ENCODE data around the gene NACC1. TPM values are rescaled to one million over a fixed set of nuclear protein-coding genes. Genes with fewer than 3 reads are reported as not detected.

The NACC1 gene
- total RNA-seq, 1 donor, result 53.9 TPM

DNA sequence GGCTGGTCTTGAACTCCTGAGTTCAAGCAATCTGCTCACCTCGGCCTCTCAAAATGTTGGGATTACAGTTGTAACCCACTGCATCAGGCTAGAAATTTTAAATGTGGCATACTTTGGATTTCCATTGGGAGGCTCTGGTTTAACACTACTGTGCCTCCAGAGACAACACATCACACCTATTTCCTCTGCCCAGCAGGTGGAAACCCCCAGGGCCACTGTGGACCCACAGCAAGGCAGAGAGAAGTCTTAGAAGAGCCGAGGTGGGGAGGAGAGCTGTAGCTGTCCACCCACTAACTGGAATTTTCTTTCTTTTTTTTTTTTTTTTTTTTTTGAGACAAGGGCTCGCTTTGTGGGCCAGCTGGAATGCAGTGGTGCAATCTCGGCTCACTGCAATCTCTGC lies 71.5 kb downstream of the NACC1 start:
- DNase-seq (ENCODE audit: insufficient read length, low spot score, missing footprints), result no peak
- no peaks in the 10 kb centered on the region for H3K27me3 ChIP-seq (ENCODE audit: insufficient read depth, low read length)
- no peak overlapping the region for H3K27ac ChIP-seq (ENCODE audit: low read depth, low read length)
- no peak overlapping the region for H3K4me3 ChIP-seq (ENCODE audit: insufficient read depth, low read length)
- H4K20me1 ChIP-seq (ENCODE audit: insufficient read depth, low read length), result no peaks in the 10 kb centered on the region
- TF ChIP-seq, protein P1, sequence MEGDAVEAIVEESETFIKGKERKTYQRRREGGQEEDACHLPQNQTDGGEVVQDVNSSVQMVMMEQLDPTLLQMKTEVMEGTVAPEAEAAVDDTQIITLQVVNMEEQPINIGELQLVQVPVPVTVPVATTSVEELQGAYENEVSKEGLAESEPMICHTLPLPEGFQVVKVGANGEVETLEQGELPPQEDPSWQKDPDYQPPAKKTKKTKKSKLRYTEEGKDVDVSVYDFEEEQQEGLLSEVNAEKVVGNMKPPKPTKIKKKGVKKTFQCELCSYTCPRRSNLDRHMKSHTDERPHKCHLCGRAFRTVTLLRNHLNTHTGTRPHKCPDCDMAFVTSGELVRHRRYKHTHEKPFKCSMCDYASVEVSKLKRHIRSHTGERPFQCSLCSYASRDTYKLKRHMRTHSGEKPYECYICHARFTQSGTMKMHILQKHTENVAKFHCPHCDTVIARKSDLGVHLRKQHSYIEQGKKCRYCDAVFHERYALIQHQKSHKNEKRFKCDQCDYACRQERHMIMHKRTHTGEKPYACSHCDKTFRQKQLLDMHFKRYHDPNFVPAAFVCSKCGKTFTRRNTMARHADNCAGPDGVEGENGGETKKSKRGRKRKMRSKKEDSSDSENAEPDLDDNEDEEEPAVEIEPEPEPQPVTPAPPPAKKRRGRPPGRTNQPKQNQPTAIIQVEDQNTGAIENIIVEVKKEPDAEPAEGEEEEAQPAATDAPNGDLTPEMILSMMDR (IDR thresholded peaks at IDR 0.05; ENCODE audit: extremely low read depth, low read depth, low read length), result no peak
- H3K9me3 ChIP-seq (ENCODE audit: low read depth, low read length), result no peaks in the 10 kb centered on the region
- H2AFZ ChIP-seq (ENCODE audit: low read length), result no peak overlapping the region
- H3K4me2 ChIP-seq (ENCODE audit: insufficient read depth, low read length), result no peak overlapping the region
- no peaks in the 10 kb centered on the region for H3K4me1 ChIP-seq (ENCODE audit: insufficient read depth, low read length)
- no peaks in the 10 kb centered on the region for H3K36me3 ChIP-seq (ENCODE audit: insufficient read depth, low read length)
- H3K79me2 ChIP-seq (ENCODE audit: insufficient read depth, low read length), result no peaks in the 10 kb centered on the region

Other genes with a start within 250 kb of the NACC1 start
- gene DNASE2, start 236.8 kb upstream of the NACC1 start, total RNA-seq, result 48.1 and 61.0 TPM in 2 replicates
- gene KLF1, start 231.1 kb upstream of the NACC1 start, total RNA-seq, result not detected in 2 replicates
- 23.0 and 31.1 TPM in 2 replicates for gene GCDH, start 227.1 kb upstream of the NACC1 start, total RNA-seq
- 0.29 TPM in 1 of 2 replicates, not detected in the other for gene SYCE2, start 199.0 kb upstream of the NACC1 start, total RNA-seq
- gene FARSA, start 184.6 kb upstream of the NACC1 start, total RNA-seq, result 41.0 and 47.8 TPM in 2 replicates
- gene CALR, start 179.7 kb upstream of the NACC1 start, total RNA-seq, result 1,685 and 1,980 TPM in 2 replicates
- 80.2 and 84.0 TPM in 2 replicates for gene RAD23A, start 172.4 kb upstream of the NACC1 start, total RNA-seq
- 15.2 and 16.8 TPM in 2 replicates for gene GADD45GIP1, start 161.0 kb upstream of the NACC1 start, total RNA-seq
- gene DAND5, start 148.7 kb upstream of the NACC1 start, total RNA-seq, result not detected in 2 replicates
- 114 and 122 TPM in 2 replicates for gene NFIX, start 122.8 kb upstream of the NACC1 start, total RNA-seq
- gene LYL1, start 15.4 kb upstream of the NACC1 start, total RNA-seq, result 0.29 and 0.36 TPM in 2 replicates
- gene TRMT1, start 1.5 kb upstream of the NACC1 start, total RNA-seq, result 18.6 and 29.7 TPM in 2 replicates
- gene STX10, start 32.1 kb downstream of the NACC1 start, total RNA-seq, result 78.4 and 81.1 TPM in 2 replicates
- 14.8 and 15.9 TPM in 2 replicates for gene IER2, start 32.1 kb downstream of the NACC1 start, total RNA-seq

Measured in osteoblast (primary cell).